K562 (cell line): Measurements from ENCODE around the gene NOTCH3. TPM values are rescaled to one million over a fixed set of nuclear protein-coding genes. Genes with fewer than 3 reads are reported as not detected.

Experiments used
- CEBPB ChIP-seq: fragments of 450-650 bp; IDR thresholded peaks from 2 replicates; pipeline ENCODE4 v1.6.1; 2016; ENCODE audit warnings: missing genetic modification characterization, missing compliant biosample characterization
- MECOM ChIP-seq: fragments of 250-450 bp; sonication (Bioruptor Pico); IDR thresholded peaks from 2 replicates; pipeline ENCODE4 v1.8.0; 2022; ENCODE audit warnings: inconsistent platforms
- RNF2 ChIP-seq: sonication (generic); IDR thresholded peaks from 2 replicates; pipeline ENCODE4 v1.6.1; 2016
- ZNF3 ChIP-seq: fragments of 250-450 bp; sonication (Bioruptor Pico); IDR thresholded peaks from 2 replicates; pipeline ENCODE4 v1.5.0; 2021; ENCODE audit warnings: mild to moderate bottlenecking, moderate library complexity
- ZSCAN29 ChIP-seq: fragments of 450-650 bp; IDR thresholded peaks from 2 replicates; pipeline ENCODE4 v1.6.1; 2017
- microRNA-seq: library from miRNA; unstranded; fragments of <30 nt; microRNA quantifications from one replicate; pipeline ENCODE4, GENCODE V29; 2018; ENCODE audit warnings: borderline microRNAs expressed
- polyA plus RNA-seq, 8 experiments: library from polyadenylated mRNA; depleted of rRNA in 4 of 8; stranded (reverse) in 5 of 8; unstranded in 3 of 8; fragments of >200 nt; fragmentation: Nextera tagmentation in 2 of 8; fragmentation: Illumina TruSeq in 1 of 8; extraction: Ambion mirVana in 2 of 8; extraction: Trizol in 1 of 8; gene quantifications; 2 replicates each; pipeline versions ENCODE4 v1.2.1 to v1.2.3, GENCODE V29; 2011 to 2014; ENCODE audit warnings: inconsistent platforms in 1 of 8, missing spikeins in 1 of 8
- small RNA-seq: library from RNA; depleted of rRNA; stranded (forward); fragments of <200 nt; gene quantifications from one replicate; pipeline ENCODE3, GENCODE V24; 2014
- total RNA-seq, 7 experiments: library from RNA; depleted of rRNA in 6 of 7; stranded (reverse); fragments of >200 nt in 6 of 7; fragmentation: Illumina TruSeq in 2 of 7; extraction: Trizol in 2 of 7; gene quantifications; 2 replicates each; pipeline versions ENCODE4 v1.2.1 to v1.2.3, GENCODE V29; 2011 to 2021; ENCODE audit warnings: low replicate concordance in 1 of 7
- TF ChIP-seq, protein P1 (sequence below): fragments of 200-400 bp; formaldehyde crosslinking; IDR thresholded peaks from 2 replicates; pipeline ENCODE4 v1.6.1; 2017; ENCODE audit warnings: mild to moderate bottlenecking, low read depth, low read length, moderate library complexity

NOTCH3 gene
- total and polyA plus RNA-seq, 9 of the 15 experiments (the other 6 are each of a cell fraction or from before 2014, with no cell fraction given): under 0.01 to 1.2 (median 0.16) TPM

DNA sequence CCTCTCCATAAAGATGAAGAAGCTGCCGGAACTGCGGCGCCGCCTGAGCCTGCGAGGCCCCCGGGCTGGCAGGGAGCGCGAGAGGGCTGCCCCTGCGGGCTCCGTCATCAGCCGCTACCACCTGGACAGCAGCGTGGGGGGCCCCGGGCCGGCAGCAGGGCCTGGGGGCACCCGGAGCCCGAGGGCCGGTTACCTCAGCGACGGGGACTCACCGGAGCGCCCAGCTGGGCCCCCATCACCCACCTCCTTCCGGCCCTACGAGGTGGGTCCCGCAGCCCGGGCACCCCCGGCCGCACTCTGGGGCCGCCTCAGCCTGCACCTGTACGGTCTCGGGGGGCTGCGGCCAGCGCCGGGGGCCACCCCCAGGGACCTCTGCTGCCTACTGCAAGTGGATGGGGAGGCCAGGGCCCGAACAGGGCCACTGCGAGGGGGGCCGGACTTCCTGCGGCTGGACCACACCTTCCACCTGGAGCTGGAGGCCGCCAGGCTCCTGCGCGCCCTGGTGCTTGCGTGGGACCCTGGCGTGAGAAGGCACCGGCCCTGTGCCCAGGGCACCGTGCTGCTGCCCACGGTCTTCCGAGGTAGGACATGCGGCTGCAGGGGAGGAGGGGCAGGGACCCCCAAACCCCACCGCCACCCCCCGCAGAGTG, 90.9 kb downstream of the NOTCH3 start (continued):
- no peak for TF ChIP-seq MECOM (CRISPR knock-in tag)
- TF ChIP-seq, protein P1, sequence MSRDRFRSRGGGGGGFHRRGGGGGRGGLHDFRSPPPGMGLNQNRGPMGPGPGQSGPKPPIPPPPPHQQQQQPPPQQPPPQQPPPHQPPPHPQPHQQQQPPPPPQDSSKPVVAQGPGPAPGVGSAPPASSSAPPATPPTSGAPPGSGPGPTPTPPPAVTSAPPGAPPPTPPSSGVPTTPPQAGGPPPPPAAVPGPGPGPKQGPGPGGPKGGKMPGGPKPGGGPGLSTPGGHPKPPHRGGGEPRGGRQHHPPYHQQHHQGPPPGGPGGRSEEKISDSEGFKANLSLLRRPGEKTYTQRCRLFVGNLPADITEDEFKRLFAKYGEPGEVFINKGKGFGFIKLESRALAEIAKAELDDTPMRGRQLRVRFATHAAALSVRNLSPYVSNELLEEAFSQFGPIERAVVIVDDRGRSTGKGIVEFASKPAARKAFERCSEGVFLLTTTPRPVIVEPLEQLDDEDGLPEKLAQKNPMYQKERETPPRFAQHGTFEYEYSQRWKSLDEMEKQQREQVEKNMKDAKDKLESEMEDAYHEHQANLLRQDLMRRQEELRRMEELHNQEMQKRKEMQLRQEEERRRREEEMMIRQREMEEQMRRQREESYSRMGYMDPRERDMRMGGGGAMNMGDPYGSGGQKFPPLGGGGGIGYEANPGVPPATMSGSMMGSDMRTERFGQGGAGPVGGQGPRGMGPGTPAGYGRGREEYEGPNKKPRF: no peak
- no peak for TF ChIP-seq CEBPB
- no peak for TF ChIP-seq ZNF3 (CRISPR knock-in tag)
- TF ChIP-seq RNF2: no peak
- TF ChIP-seq ZSCAN29: no peak

Small RNAs within 50 kb of the gene (microRNA-seq; reads per million reads assigned to microRNA genes)
- gene MIR6795: not detected

Small RNAs within 50 kb of the gene (small RNA-seq; reads per million reads assigned to genes)
- gene MIR6795 (not detected), gene RNU6-782P (not detected)

Other genes with a start within 250 kb of the NOTCH3 start
Only the 7 nearest of the 9 such genes appear.
- gene CASP14, start 151.5 kb downstream of the NOTCH3 start, total RNA-seq (2014; rRNA removed): not detected in 2 replicates
- gene CASP14, start 151.5 kb downstream of the NOTCH3 start, total RNA-seq (2014; rRNA removed; fragmentation: Illumina TruSeq; extraction: Trizol): not detected in 2 replicates
- gene CASP14, start 151.5 kb downstream of the NOTCH3 start, total RNA-seq (2015; rRNA removed; fragmentation: Illumina TruSeq; extraction: Trizol): not detected in 2 replicates
- gene CASP14, start 151.5 kb downstream of the NOTCH3 start, total RNA-seq (2021): not detected in 2 replicates
- not detected in 2 replicates for gene CASP14, start 151.5 kb downstream of the NOTCH3 start, polyA plus RNA-seq (2011; rRNA removed)
- gene CASP14, start 151.5 kb downstream of the NOTCH3 start, polyA plus RNA-seq (2014; fragmentation: Illumina TruSeq; extraction: Trizol): not detected in 2 replicates
- not detected for gene CASP14, start 151.5 kb downstream of the NOTCH3 start, polyA plus RNA-seq (2014; fragmentation: Nextera tagmentation; extraction: Ambion mirVana)
- not detected in 2 replicates for gene CASP14, start 151.5 kb downstream of the NOTCH3 start, polyA plus RNA-seq (2014; rRNA removed)
- not detected in 2 replicates for gene OR1I1, start 118.8 kb downstream of the NOTCH3 start, total RNA-seq (2014; rRNA removed)
- gene OR1I1, start 118.8 kb downstream of the NOTCH3 start, total RNA-seq (2014; rRNA removed; fragmentation: Illumina TruSeq; extraction: Trizol): not detected in 2 replicates
- not detected in 2 replicates for gene OR1I1, start 118.8 kb downstream of the NOTCH3 start, total RNA-seq (2015; rRNA removed; fragmentation: Illumina TruSeq; extraction: Trizol)
- not detected in 2 replicates for gene OR1I1, start 118.8 kb downstream of the NOTCH3 start, total RNA-seq (2021)
- not detected in 2 replicates for gene OR1I1, start 118.8 kb downstream of the NOTCH3 start, polyA plus RNA-seq (2011; rRNA removed)
- not detected in 2 replicates for gene OR1I1, start 118.8 kb downstream of the NOTCH3 start, polyA plus RNA-seq (2014; fragmentation: Illumina TruSeq; extraction: Trizol)
- gene OR1I1, start 118.8 kb downstream of the NOTCH3 start, polyA plus RNA-seq (2014; fragmentation: Nextera tagmentation; extraction: Ambion mirVana): not detected
- not detected in 2 replicates for gene OR1I1, start 118.8 kb downstream of the NOTCH3 start, polyA plus RNA-seq (2014; rRNA removed)
- not detected in 2 replicates for gene SYDE1, start 93.6 kb downstream of the NOTCH3 start, total RNA-seq (2014; rRNA removed)
- not detected in 2 replicates for gene SYDE1, start 93.6 kb downstream of the NOTCH3 start, total RNA-seq (2014; rRNA removed; fragmentation: Illumina TruSeq; extraction: Trizol)
- not detected in 2 replicates for gene SYDE1, start 93.6 kb downstream of the NOTCH3 start, total RNA-seq (2015; rRNA removed; fragmentation: Illumina TruSeq; extraction: Trizol)
- 0.04 and 0.07 TPM in 2 replicates for gene SYDE1, start 93.6 kb downstream of the NOTCH3 start, total RNA-seq (2021)
- gene SYDE1, start 93.6 kb downstream of the NOTCH3 start, polyA plus RNA-seq (2011; rRNA removed): not detected in 2 replicates
- not detected in 2 replicates for gene SYDE1, start 93.6 kb downstream of the NOTCH3 start, polyA plus RNA-seq (2014; fragmentation: Illumina TruSeq; extraction: Trizol)
- not detected for gene SYDE1, start 93.6 kb downstream of the NOTCH3 start, polyA plus RNA-seq (2014; fragmentation: Nextera tagmentation; extraction: Ambion mirVana)
- 0.03 TPM in 1 of 2 replicates, not detected in the other for gene SYDE1, start 93.6 kb downstream of the NOTCH3 start, polyA plus RNA-seq (2014; rRNA removed)
- not detected in 2 replicates for gene EPHX3, start 31.5 kb upstream of the NOTCH3 start, total RNA-seq (2014; rRNA removed)
- gene EPHX3, start 31.5 kb upstream of the NOTCH3 start, total RNA-seq (2014; rRNA removed; fragmentation: Illumina TruSeq; extraction: Trizol): not detected in 2 replicates
- not detected in 2 replicates for gene EPHX3, start 31.5 kb upstream of the NOTCH3 start, total RNA-seq (2015; rRNA removed; fragmentation: Illumina TruSeq; extraction: Trizol)
- 0.20 TPM in 1 of 2 replicates, not detected in the other for gene EPHX3, start 31.5 kb upstream of the NOTCH3 start, total RNA-seq (2021)
- gene EPHX3, start 31.5 kb upstream of the NOTCH3 start, polyA plus RNA-seq (2011; rRNA removed): 0.07 TPM in 1 of 2 replicates, not detected in the other
- gene EPHX3, start 31.5 kb upstream of the NOTCH3 start, polyA plus RNA-seq (2014; fragmentation: Illumina TruSeq; extraction: Trizol): not detected in 2 replicates
- not detected for gene EPHX3, start 31.5 kb upstream of the NOTCH3 start, polyA plus RNA-seq (2014; fragmentation: Nextera tagmentation; extraction: Ambion mirVana)
- gene EPHX3, start 31.5 kb upstream of the NOTCH3 start, polyA plus RNA-seq (2014; rRNA removed): not detected in 2 replicates
- 15.6 and 24.0 TPM in 2 replicates for gene BRD4, start 131.5 kb upstream of the NOTCH3 start, total RNA-seq (2014; rRNA removed)
- 11.3 and 13.0 TPM in 2 replicates for gene BRD4, start 131.5 kb upstream of the NOTCH3 start, total RNA-seq (2014; rRNA removed; fragmentation: Illumina TruSeq; extraction: Trizol)
- gene BRD4, start 131.5 kb upstream of the NOTCH3 start, total RNA-seq (2015; rRNA removed; fragmentation: Illumina TruSeq; extraction: Trizol): 16.1 and 18.2 TPM in 2 replicates
- gene BRD4, start 131.5 kb upstream of the NOTCH3 start, total RNA-seq (2021): 93.7 and 105 TPM in 2 replicates
- 8.9 and 11.0 TPM in 2 replicates for gene BRD4, start 131.5 kb upstream of the NOTCH3 start, polyA plus RNA-seq (2011; rRNA removed)
- gene BRD4, start 131.5 kb upstream of the NOTCH3 start, polyA plus RNA-seq (2014; fragmentation: Illumina TruSeq; extraction: Trizol): 35.3 and 43.4 TPM in 2 replicates
- gene BRD4, start 131.5 kb upstream of the NOTCH3 start, polyA plus RNA-seq (2014; fragmentation: Nextera tagmentation; extraction: Ambion mirVana): 1 to 10 TPM; 1.8 to 5.4 TPM
- gene BRD4, start 131.5 kb upstream of the NOTCH3 start, polyA plus RNA-seq (2014; rRNA removed): 23.3 and 24.3 TPM in 2 replicates
- gene AKAP8, start 178.8 kb upstream of the NOTCH3 start, total RNA-seq (2014; rRNA removed): 33.5 and 34.2 TPM in 2 replicates
- gene AKAP8, start 178.8 kb upstream of the NOTCH3 start, total RNA-seq (2014; rRNA removed; fragmentation: Illumina TruSeq; extraction: Trizol): 13.3 and 13.8 TPM in 2 replicates
- 20.2 and 22.6 TPM in 2 replicates for gene AKAP8, start 178.8 kb upstream of the NOTCH3 start, total RNA-seq (2015; rRNA removed; fragmentation: Illumina TruSeq; extraction: Trizol)
- 49.9 and 56.5 TPM in 2 replicates for gene AKAP8, start 178.8 kb upstream of the NOTCH3 start, total RNA-seq (2021)
- 15.0 and 18.4 TPM in 2 replicates for gene AKAP8, start 178.8 kb upstream of the NOTCH3 start, polyA plus RNA-seq (2011; rRNA removed)
- 14.6 and 17.0 TPM in 2 replicates for gene AKAP8, start 178.8 kb upstream of the NOTCH3 start, polyA plus RNA-seq (2014; fragmentation: Illumina TruSeq; extraction: Trizol)
- 1 to 10 TPM; 3.4 to 4.4 TPM for gene AKAP8, start 178.8 kb upstream of the NOTCH3 start, polyA plus RNA-seq (2014; fragmentation: Nextera tagmentation; extraction: Ambion mirVana)
- 25.5 and 27.4 TPM in 2 replicates for gene AKAP8, start 178.8 kb upstream of the NOTCH3 start, polyA plus RNA-seq (2014; rRNA removed)
- gene AKAP8L, start 218.0 kb upstream of the NOTCH3 start, total RNA-seq (2014; rRNA removed): 108 and 121 TPM in 2 replicates
- gene AKAP8L, start 218.0 kb upstream of the NOTCH3 start, total RNA-seq (2014; rRNA removed; fragmentation: Illumina TruSeq; extraction: Trizol): 61.1 and 65.5 TPM in 2 replicates
- gene AKAP8L, start 218.0 kb upstream of the NOTCH3 start, total RNA-seq (2015; rRNA removed; fragmentation: Illumina TruSeq; extraction: Trizol): 66.6 and 70.7 TPM in 2 replicates
- gene AKAP8L, start 218.0 kb upstream of the NOTCH3 start, total RNA-seq (2021): 107 and 116 TPM in 2 replicates
- 56.8 and 95.7 TPM in 2 replicates for gene AKAP8L, start 218.0 kb upstream of the NOTCH3 start, polyA plus RNA-seq (2011; rRNA removed)
- 75.8 and 84.0 TPM in 2 replicates for gene AKAP8L, start 218.0 kb upstream of the NOTCH3 start, polyA plus RNA-seq (2014; fragmentation: Illumina TruSeq; extraction: Trizol)
- gene AKAP8L, start 218.0 kb upstream of the NOTCH3 start, polyA plus RNA-seq (2014; fragmentation: Nextera tagmentation; extraction: Ambion mirVana): 1 to 10 TPM; 2.4 to 7.0 TPM
- 92.5 and 111 TPM in 2 replicates for gene AKAP8L, start 218.0 kb upstream of the NOTCH3 start, polyA plus RNA-seq (2014; rRNA removed)